HL-60 (cell line): ENCODE results near the gene IDH2.

Experiments
- DNase-seq, 2 experiments: peaks; one replicate each; pipeline ENCODE4 v3.0.0-alpha.2; 2010 to 2020; ENCODE audit warnings: low read depth in 1 of 2, low spot score in 1 of 2
- H3K27ac ChIP-seq: fragments of 250-450 bp; sonication (Bioruptor Pico); replicated peaks from 2 replicates; pipeline ENCODE4 v1.5.1; 2020; ENCODE audit warnings: mild to moderate bottlenecking, moderate library complexity
- H3K27me3 ChIP-seq: fragments of 250-450 bp; sonication (Bioruptor Pico); 2 replicates; pipeline ENCODE4 v1.5.1; 2021; ENCODE audit warnings: mild to moderate bottlenecking, moderate library complexity; ENCODE audit not compliant: insufficient read depth, poor library complexity, severe bottlenecking
- H3K4me3 ChIP-seq: replicated peaks from 2 replicates; pipeline ENCODE4 v1.5.1; 2011; ENCODE audit warnings: mild to moderate bottlenecking, control low read depth, low read length; ENCODE audit not compliant: insufficient read depth
- GABPA ChIP-seq: IDR thresholded peaks from 2 replicates; pipeline ENCODE4 v1.6.1; 2012; ENCODE audit warnings: low read depth
- POLR2AphosphoS5 ChIP-seq: IDR thresholded peaks from 2 replicates; pipeline ENCODE4 v1.6.1; 2012; ENCODE audit warnings: low read depth
- SPI1 ChIP-seq: IDR thresholded peaks from 2 replicates; pipeline ENCODE4 v1.6.1; 2012; ENCODE audit warnings: low read depth, mild to moderate bottlenecking, borderline replicate concordance
- TF ChIP-seq, protein P1 (sequence below): IDR thresholded peaks from one replicate; pipeline ENCODE4 v1.5.1; 2011; ENCODE audit warnings: low read length, control low read depth, inconsistent platforms; ENCODE audit not compliant: insufficient read depth
- TF ChIP-seq, protein P2 (sequence below): IDR thresholded peaks from 2 replicates; pipeline ENCODE4 v1.6.1; 2012; ENCODE audit warnings: low read depth; ENCODE audit not compliant: insufficient replicate concordance

The IDH2 gene

DNA sequence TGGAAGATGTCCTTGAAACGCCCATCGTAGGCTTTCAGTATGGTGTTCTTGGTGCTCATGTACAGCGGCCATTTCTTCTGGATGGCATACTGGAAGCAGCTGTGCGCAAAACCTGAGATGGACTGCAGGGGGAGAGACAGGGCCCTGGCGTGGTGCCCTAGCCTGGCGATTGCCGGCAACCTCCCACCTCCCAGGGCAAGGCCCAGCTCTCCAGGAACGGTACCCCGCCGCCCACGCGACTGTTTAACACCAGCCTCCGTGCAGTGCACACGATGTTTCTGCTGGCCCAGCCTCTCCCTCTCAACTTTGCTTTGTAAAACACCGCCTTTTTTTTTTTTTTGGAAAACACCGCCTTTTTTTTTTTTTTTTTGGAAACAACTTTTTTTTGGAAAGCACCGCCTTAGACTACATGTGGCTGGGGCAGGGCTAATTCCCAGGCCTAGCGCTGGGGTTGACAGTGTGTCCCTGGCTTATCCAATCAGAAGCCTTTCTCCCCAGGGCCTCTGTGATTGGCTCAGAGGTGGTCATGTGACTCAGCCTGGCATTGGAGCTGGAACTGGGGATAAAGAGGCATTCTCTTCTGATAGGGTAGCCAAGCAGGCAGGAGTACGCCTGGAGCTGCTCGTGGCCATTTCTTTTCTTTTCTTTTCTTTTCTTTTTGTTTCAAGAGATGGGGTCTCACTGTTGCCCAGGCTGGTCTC is 14.7 kb downstream of the IDH2 start:
- TF ChIP-seq, protein P1, sequence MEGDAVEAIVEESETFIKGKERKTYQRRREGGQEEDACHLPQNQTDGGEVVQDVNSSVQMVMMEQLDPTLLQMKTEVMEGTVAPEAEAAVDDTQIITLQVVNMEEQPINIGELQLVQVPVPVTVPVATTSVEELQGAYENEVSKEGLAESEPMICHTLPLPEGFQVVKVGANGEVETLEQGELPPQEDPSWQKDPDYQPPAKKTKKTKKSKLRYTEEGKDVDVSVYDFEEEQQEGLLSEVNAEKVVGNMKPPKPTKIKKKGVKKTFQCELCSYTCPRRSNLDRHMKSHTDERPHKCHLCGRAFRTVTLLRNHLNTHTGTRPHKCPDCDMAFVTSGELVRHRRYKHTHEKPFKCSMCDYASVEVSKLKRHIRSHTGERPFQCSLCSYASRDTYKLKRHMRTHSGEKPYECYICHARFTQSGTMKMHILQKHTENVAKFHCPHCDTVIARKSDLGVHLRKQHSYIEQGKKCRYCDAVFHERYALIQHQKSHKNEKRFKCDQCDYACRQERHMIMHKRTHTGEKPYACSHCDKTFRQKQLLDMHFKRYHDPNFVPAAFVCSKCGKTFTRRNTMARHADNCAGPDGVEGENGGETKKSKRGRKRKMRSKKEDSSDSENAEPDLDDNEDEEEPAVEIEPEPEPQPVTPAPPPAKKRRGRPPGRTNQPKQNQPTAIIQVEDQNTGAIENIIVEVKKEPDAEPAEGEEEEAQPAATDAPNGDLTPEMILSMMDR, result peak; percentile 19
- TF ChIP-seq SPI1, result no peak
- TF ChIP-seq GABPA, result no peak
- no peak for TF ChIP-seq POLR2AphosphoS5
- peak; percentile 35 to 45 for DNase-seq

DNA sequence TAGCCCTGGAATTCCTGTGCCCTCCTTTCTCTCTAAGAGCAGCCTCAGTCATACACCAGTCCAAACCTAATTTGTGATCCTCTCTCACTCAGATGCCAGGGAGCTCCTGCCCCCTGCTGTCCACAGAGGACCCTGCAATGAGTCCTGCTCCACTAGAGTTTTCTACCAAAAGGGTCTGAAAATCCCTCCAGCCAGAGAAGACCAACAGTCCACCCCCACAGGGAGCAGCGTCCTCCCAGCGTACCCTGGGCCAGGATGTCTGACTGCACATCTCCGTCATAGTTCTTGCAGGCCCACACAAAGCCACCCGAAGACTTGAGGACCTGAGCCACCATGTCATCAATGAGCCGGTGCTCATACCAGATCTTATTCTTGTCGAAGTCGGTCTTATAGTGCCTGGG is 15.4 kb downstream of the IDH2 start:
- H3K27ac ChIP-seq, result no peak overlapping the region
- TF ChIP-seq, protein P2, sequence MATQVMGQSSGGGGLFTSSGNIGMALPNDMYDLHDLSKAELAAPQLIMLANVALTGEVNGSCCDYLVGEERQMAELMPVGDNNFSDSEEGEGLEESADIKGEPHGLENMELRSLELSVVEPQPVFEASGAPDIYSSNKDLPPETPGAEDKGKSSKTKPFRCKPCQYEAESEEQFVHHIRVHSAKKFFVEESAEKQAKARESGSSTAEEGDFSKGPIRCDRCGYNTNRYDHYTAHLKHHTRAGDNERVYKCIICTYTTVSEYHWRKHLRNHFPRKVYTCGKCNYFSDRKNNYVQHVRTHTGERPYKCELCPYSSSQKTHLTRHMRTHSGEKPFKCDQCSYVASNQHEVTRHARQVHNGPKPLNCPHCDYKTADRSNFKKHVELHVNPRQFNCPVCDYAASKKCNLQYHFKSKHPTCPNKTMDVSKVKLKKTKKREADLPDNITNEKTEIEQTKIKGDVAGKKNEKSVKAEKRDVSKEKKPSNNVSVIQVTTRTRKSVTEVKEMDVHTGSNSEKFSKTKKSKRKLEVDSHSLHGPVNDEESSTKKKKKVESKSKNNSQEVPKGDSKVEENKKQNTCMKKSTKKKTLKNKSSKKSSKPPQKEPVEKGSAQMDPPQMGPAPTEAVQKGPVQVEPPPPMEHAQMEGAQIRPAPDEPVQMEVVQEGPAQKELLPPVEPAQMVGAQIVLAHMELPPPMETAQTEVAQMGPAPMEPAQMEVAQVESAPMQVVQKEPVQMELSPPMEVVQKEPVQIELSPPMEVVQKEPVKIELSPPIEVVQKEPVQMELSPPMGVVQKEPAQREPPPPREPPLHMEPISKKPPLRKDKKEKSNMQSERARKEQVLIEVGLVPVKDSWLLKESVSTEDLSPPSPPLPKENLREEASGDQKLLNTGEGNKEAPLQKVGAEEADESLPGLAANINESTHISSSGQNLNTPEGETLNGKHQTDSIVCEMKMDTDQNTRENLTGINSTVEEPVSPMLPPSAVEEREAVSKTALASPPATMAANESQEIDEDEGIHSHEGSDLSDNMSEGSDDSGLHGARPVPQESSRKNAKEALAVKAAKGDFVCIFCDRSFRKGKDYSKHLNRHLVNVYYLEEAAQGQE, result no peak
- TF ChIP-seq, protein P1, result peak; percentile 74
- TF ChIP-seq POLR2AphosphoS5, result no peak
- TF ChIP-seq GABPA, result no peak
- no peak for TF ChIP-seq SPI1
- DNase-seq, result peak in 1 of 2 experiments; percentile 67

More for the DNA sequence above, 14.7 kb downstream of the IDH2 start:
- H3K27me3 ChIP-seq, result no peaks in the 10 kb centered on the region
- H3K27ac ChIP-seq, result no peak overlapping the region
- H3K4me3 ChIP-seq, result no peak overlapping the region

DNA sequence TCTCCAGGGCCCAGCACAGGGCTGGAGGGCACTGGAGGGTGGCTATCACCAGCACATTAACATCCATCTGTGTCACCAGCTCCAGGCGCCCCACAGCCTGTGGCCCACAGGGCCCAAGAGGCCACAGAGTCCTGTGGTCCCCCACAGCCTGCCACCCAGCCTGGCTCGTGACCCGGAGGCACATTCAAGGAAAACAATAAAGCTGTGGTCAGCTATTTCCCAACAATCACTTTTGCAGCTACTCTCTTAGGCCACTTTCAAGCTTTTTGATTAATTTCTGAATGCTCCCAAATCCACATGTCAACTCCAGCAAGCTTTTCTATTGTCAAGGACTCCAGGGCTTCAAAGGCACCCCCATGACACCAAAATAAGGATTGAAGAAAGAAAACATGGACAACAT is 16.7 kb downstream of the IDH2 start:
- H3K4me3 ChIP-seq, result no peak overlapping the region
- no peak for DNase-seq
- no peaks in the 10 kb centered on the region for H3K27me3 ChIP-seq
- TF ChIP-seq POLR2AphosphoS5 (no peak), SPI1 (no peak), GABPA (no peak)
- no peak overlapping the region for H3K27ac ChIP-seq

More for the DNA sequence above, 15.4 kb downstream of the IDH2 start:
- no peaks in the 10 kb centered on the region for H3K27me3 ChIP-seq
- no peak overlapping the region for H3K4me3 ChIP-seq

DNA sequence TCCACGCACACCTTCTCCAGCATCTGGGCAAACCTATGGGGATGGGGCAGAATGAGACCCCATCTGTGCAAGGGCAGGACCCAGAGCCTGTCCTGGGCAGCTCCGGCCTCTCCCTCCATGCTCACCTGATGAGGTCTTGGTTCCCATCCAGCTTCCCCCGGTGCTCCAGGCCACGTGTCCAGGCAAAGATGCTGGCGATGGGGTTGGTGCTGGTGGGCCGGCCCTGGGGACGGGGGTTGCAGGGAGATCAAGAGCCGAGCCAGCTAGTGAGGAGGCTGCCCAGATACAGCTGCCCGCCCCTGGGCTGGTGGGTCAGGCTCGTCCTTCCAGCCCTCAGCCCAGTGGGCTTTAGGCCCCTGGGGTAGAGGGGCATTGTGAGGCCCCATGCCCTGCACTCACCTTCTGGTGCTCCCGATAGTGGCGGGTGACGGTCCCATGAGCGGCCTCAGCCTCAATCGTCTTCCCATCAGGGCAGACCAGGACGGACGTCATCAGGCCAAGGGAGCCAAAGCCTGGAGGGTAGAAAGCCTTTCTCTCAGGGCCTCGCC is 17.3 kb downstream of the IDH2 start:
- H3K27ac ChIP-seq, result no peak overlapping the region
- DNase-seq, result no peak
- TF ChIP-seq, protein P1, result no peak
- TF ChIP-seq GABPA (no peak), SPI1 (no peak), POLR2AphosphoS5 (no peak; the same call in 1 of the 2 replicates)
- TF ChIP-seq, protein P2, result no peak
- no peak overlapping the region for H3K4me3 ChIP-seq
- no peaks in the 10 kb centered on the region for H3K27me3 ChIP-seq
